ENCODE measurements around the gene KAT6B.

DNA sequence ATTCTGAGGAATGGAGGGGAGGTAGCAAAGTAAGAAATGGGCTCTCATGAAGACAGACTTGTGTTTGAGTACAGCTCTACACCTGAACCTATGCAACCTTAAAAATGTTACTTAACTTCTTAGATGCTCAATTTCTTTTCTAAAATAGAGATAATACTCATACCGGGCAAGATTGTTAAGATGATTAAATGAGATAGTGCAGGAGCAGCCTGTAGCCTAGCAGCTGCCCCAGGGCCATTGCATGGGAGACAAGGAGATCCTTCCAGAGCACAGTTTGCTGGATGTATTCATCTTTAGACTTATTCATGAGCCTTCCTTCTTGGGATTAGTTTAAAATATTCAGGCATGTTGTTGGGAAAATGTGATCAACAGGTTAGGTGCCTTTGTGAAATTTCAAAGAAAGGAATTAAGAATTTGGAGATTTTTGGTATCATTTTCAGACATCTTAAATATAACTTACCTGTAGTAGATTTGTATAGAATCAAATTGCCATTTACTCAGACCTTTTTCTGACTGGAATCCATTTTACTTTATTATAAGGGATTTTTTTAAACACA, 130.2 kb downstream of the KAT6B start:
- TF ChIP-seq, protein P1, sequence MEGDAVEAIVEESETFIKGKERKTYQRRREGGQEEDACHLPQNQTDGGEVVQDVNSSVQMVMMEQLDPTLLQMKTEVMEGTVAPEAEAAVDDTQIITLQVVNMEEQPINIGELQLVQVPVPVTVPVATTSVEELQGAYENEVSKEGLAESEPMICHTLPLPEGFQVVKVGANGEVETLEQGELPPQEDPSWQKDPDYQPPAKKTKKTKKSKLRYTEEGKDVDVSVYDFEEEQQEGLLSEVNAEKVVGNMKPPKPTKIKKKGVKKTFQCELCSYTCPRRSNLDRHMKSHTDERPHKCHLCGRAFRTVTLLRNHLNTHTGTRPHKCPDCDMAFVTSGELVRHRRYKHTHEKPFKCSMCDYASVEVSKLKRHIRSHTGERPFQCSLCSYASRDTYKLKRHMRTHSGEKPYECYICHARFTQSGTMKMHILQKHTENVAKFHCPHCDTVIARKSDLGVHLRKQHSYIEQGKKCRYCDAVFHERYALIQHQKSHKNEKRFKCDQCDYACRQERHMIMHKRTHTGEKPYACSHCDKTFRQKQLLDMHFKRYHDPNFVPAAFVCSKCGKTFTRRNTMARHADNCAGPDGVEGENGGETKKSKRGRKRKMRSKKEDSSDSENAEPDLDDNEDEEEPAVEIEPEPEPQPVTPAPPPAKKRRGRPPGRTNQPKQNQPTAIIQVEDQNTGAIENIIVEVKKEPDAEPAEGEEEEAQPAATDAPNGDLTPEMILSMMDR (IDR thresholded peaks at IDR 0.05) = no peak
- TF ChIP-seq POLR2AphosphoS5 (IDR thresholded peaks at IDR 0.05) (no peak), POLR2A (IDR thresholded peaks at IDR 0.05) (no peak), EP300 (IDR thresholded peaks at IDR 0.05) (no peak)

Measured in sigmoid colon (tissue), 4 donors.